Measurements from ENCODE around the gene BBS7. TPM values are rescaled to one million over a fixed set of nuclear protein-coding genes. Genes with fewer than 3 reads are reported as not detected.

BBS7 gene, protein sequence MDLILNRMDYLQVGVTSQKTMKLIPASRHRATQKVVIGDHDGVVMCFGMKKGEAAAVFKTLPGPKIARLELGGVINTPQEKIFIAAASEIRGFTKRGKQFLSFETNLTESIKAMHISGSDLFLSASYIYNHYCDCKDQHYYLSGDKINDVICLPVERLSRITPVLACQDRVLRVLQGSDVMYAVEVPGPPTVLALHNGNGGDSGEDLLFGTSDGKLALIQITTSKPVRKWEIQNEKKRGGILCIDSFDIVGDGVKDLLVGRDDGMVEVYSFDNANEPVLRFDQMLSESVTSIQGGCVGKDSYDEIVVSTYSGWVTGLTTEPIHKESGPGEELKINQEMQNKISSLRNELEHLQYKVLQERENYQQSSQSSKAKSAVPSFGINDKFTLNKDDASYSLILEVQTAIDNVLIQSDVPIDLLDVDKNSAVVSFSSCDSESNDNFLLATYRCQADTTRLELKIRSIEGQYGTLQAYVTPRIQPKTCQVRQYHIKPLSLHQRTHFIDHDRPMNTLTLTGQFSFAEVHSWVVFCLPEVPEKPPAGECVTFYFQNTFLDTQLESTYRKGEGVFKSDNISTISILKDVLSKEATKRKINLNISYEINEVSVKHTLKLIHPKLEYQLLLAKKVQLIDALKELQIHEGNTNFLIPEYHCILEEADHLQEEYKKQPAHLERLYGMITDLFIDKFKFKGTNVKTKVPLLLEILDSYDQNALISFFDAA
- total RNA-seq = 20.3 and 34.3 TPM in 2 replicates

DNA sequence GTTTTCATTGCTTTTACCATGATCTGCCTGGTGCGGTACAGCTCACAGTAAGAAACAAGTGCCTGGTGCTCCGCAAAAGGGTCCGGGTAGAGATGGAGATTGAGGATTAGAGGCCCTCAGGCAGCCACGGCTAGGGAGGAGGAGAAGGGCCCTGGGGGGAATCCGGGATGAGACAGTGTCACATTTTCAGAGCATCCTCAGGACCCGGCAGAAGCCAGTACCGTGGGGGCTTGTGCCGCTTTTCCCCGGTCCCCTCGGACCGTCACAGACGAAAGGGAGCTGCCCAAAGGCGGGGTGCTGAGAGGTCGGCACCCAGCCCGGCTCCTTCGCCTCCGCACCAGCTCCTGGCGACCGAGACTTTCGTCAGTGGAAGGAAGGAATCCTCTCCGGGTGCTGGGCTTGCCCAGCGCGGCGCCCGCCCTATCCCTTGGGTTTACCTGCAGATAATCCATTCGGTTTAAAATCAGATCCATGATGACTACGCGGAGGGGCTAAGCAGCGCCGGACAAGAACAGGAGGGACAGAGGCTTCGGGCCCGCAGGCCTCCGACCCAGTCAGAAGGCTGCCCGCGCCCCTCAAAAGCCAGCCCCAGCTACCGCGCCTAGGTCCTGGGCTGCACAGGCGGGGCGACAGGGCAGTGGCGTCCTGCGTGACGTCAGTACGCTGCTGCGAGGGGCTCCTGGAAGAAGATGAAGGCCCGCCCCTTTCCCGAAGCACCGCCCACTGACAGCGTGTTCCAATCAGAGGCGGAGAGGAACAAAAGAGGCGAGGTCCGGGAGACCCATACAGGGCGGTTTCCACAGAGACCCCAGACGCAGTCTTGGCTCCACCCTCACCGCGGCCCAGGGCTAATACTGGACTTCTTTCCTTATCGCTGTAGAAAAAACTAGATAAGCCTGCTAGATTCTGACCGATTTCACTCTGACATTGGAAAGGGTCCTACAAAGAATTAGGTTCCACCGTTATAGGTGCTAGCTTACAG is at the start of gene BBS7:
Gene BBS7 (minus strand): TSS at position 634 of the 982 bp plus-strand sequence. CDS start 161 bp downstream, at position 473.

DNA sequence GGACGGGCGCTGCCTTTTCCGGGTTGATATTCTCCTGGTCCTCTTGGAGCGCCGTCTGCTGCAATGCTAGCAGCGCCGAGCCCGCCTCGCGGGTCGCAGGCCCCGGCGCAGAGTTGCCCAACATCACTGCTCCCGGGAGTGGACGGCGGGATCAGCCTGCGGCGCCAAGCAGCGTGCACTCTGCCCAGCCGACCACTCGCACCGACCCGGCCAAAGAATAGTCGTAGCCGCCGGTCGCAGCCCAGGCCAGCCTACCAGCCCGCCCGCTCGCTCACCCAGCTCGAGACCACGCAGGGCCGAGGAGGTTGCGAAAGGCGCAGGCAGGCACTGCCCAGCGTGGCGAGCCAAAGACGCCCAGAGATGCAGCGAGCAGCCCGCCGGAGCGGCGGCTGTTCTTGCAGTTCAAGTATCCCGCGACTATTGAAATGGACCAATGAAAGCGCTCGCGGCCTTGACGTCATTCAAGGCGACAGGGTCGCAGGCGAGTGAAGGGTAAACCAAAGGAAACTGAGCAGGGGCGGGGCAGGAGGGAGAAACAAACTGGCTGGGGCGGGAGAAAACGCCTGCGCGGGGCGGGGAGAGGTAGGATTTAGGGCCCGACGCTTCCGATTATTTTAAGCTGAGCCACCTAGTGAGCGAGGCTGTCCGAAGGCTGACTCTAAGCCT is 46.6 kb downstream of the BBS7 start, which contains the start of gene CCNA2:
Gene CCNA2 (minus strand): TSS at position 379 of the 666 bp plus-strand sequence. CDS start 255 bp downstream, at position 124.

DNA sequence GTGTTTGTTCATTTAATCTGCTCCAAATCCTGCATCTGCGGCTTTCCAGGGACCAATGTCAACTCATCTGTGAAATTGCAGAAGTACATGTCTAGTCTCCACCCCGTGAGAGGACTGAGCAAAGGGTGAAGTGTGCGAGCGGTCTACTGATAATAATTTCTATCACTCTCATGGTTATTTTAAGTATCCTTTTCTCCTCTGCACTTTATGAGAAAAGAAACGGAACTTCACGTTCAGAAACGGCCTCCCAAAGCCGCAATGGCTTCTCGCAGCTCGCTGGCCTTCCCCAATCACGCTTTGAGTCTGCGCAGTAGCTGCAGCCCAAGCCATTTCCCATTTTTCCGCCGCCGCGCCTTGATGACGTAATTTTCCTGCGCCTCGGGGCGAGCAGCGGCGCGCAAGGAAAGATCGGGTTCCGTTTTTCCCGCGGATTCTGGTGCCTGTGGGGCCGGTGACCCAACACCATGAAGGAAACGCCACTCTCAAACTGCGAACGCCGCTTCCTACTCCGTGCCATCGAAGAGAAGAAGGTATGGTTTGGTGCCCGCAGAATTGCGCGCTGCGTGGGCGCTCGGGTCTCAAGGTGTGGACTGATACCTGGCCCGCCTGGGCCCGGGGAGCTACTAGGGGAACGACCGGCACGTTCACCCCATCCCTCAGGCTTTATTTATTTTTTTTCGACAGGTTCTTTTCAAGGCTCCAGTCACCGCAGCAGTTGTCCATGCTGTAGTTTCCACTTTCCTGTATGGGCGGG is 69.1 kb downstream of the BBS7 start, which contains the start of gene EXOSC9:
Gene EXOSC9 (plus strand): TSS at position 363 of the 754 bp plus-strand sequence. CDS start 102 bp downstream, at position 465.

Other genes with a start within 250 kb of the BBS7 start
- gene ANXA5, start 173.5 kb downstream of the BBS7 start, total RNA-seq = 1,075 and 1,296 TPM in 2 replicates
- 3.9 and 6.6 TPM in 2 replicates for gene SMIM43, start 105.3 kb downstream of the BBS7 start, total RNA-seq
- 14.2 and 40.7 TPM in 2 replicates for gene EXOSC9, start 69.2 kb downstream of the BBS7 start, total RNA-seq
- 4.1 and 71.1 TPM in 2 replicates for gene CCNA2, start 46.6 kb downstream of the BBS7 start, total RNA-seq
- gene TRPC3, start 81.6 kb upstream of the BBS7 start, total RNA-seq = 0.44 and 0.50 TPM in 2 replicates

All from smooth muscle cell of trachea (primary cell).